Uterus (tissue), 2 donors: Measurements from ENCODE around the gene LCN10.

Experiments used
- POLR2A ChIP-seq, 2 donors: fragments of 450-650 bp; IDR thresholded peaks; one replicate each; pipeline ENCODE4 v1.6.1; 2016; ENCODE audit warnings: antibody characterized with exemption in 2 of 2, mild to moderate bottlenecking in 1 of 2, moderate library complexity in 1 of 2
- TF ChIP-seq, protein P1 (sequence below), 4 experiments: fragments of 200-600 bp in 2 of 4; fragments of 450-650 bp in 2 of 4; sonication (generic) in 2 of 4; IDR thresholded peaks; one replicate each; pipeline ENCODE4 v1.5.1; 2016 to 2019; ENCODE audit warnings: antibody characterized with exemption in 4 of 4, mild to moderate bottlenecking in 2 of 4, moderate library complexity in 1 of 4

DNA sequence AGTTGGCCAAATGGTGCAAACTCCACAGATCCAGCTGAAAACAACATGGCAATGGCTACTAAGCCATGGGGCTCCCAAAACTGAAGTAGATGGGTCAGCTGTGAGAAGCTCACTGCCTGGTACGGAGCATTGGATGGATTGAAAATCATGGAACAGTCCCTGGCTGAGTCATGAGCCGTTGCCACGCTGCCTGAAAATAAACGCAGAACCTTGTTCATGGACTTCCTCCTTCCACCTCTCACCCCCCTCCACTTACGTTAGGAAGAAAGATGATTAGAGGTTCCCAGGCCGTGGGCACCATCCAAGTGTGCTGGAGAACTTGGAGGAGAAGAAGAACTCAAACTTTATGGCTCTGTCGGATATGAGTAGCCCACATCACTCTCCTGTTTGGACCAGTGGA, 37.2 kb downstream of the LCN10 start:
- TF ChIP-seq, protein P1, sequence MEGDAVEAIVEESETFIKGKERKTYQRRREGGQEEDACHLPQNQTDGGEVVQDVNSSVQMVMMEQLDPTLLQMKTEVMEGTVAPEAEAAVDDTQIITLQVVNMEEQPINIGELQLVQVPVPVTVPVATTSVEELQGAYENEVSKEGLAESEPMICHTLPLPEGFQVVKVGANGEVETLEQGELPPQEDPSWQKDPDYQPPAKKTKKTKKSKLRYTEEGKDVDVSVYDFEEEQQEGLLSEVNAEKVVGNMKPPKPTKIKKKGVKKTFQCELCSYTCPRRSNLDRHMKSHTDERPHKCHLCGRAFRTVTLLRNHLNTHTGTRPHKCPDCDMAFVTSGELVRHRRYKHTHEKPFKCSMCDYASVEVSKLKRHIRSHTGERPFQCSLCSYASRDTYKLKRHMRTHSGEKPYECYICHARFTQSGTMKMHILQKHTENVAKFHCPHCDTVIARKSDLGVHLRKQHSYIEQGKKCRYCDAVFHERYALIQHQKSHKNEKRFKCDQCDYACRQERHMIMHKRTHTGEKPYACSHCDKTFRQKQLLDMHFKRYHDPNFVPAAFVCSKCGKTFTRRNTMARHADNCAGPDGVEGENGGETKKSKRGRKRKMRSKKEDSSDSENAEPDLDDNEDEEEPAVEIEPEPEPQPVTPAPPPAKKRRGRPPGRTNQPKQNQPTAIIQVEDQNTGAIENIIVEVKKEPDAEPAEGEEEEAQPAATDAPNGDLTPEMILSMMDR (IDR thresholded peaks at IDR 0.05) = no peak
- no peak for TF ChIP-seq POLR2A (IDR thresholded peaks at IDR 0.05)
